Panc1 (cell line): ENCODE measurements around the gene PDE1A. TPM values are rescaled to one million over a fixed set of nuclear protein-coding genes. Genes with fewer than 3 reads are reported as not detected.

Source experiments
- ATAC-seq: fragments of 200-7000 bp; cut with Tn5 transposase; 2 replicates; pipeline ENCODE4 v1.9.1; 2020; ENCODE audit warnings: mild to moderate bottlenecking, moderate library complexity
- BruUV-seq: library from RNA; stranded (reverse); fragments of 400-500 nt; replicated peaks from 2 replicates; lab custom pipeline; 2021; lab: Mats Ljungman, UMichigan
- CTCF ChIA-PET: fragments of 300-600 bp; sonication (Branson Sonifier 250); formaldehyde crosslinking; loops from one replicate; lab custom pipeline; 2022; ENCODE audit warnings: antibody characterized with exemption; lab: Charles Lee
- POLR2A ChIA-PET: fragments of 300-600 bp; sonication (Branson Sonifier 250); formaldehyde crosslinking; loops from one replicate; lab custom pipeline; 2022; ENCODE audit warnings: antibody characterized with exemption; lab: Charles Lee
- DNase-seq: peaks from one replicate; pipeline ENCODE4 v3.0.0-alpha.2; 2010; ENCODE audit warnings: low read depth, low spot score
- H3K27ac ChIP-seq: 2 replicates; pipeline ENCODE4 v1.5.1; 2011; ENCODE audit warnings: mild to moderate bottlenecking, low read length, inconsistent platforms
- H3K27me3 ChIP-seq: fragments of 200-500 bp; sonication (Bioruptor generic); 2 replicates; pipeline ENCODE4 v1.6.0; 2014; ENCODE audit warnings: low read length, inconsistent platforms; ENCODE audit not compliant: control insufficient read depth, insufficient read depth
- H3K36me3 ChIP-seq: fragments of 200-500 bp; sonication (Bioruptor generic); 2 replicates; pipeline ENCODE4 v1.5.1; 2014; ENCODE audit warnings: inconsistent platforms, mild to moderate bottlenecking, low read length, moderate library complexity; ENCODE audit not compliant: control insufficient read depth, insufficient read depth
- H3K4me1 ChIP-seq: 2 replicates; pipeline ENCODE4 v1.5.1; 2011; ENCODE audit warnings: inconsistent platforms, mild to moderate bottlenecking, low read length, moderate library complexity; ENCODE audit not compliant: control insufficient read depth, insufficient read depth
- H3K4me3 ChIP-seq, 2 experiments: 2 replicates each; pipeline ENCODE4 v1.5.1; 2011 to 2012; ENCODE audit warnings: low read depth in 2 of 2, low read length in 2 of 2, mild to moderate bottlenecking in 2 of 2, inconsistent platforms in 1 of 2, moderate library complexity in 1 of 2
- H3K9me3 ChIP-seq: fragments of 200-500 bp; sonication (Bioruptor generic); 2 replicates; pipeline ENCODE4 v1.5.1; 2014; ENCODE audit warnings: low read depth, mild to moderate bottlenecking, inconsistent platforms, low read length, moderate library complexity; ENCODE audit not compliant: control insufficient read depth, insufficient read depth
- POLR2AphosphoS5 ChIP-seq: IDR thresholded peaks from 2 replicates; pipeline ENCODE4 v1.6.1; 2012; ENCODE audit warnings: mild to moderate bottlenecking, low read depth, low read length, moderate library complexity
- REST ChIP-seq, 2 experiments: IDR thresholded peaks; 2 replicates each; pipeline ENCODE4 v1.6.1; 2011 to 2012; ENCODE audit warnings: low read depth in 2 of 2, control low read depth in 1 of 2, low read length in 1 of 2, mild to moderate bottlenecking in 1 of 2, moderate library complexity in 1 of 2; ENCODE audit not compliant: insufficient read depth in 1 of 2
- SIN3A ChIP-seq: IDR thresholded peaks from 2 replicates; pipeline ENCODE4 v1.6.1; 2012; ENCODE audit warnings: low read depth, mild to moderate bottlenecking, low read length, moderate library complexity, borderline replicate concordance; ENCODE audit not compliant: insufficient read depth
- TCF7L2 ChIP-seq: IDR thresholded peaks from 2 replicates; pipeline ENCODE4 v1.6.1; 2011; ENCODE audit warnings: mild to moderate bottlenecking, low read depth, low read length, inconsistent platforms
- in situ Hi-C: cut with HindIII; loops from 2 replicates; pipeline ENCODE4 v1.10.0; 2016; ENCODE audit warnings: low sequenced_read_pairs, low pct_unique_long_range_greater_than_20kb
- intact Hi-C: fragments of 100-400 bp; cut with micrococcal nuclease; formaldehyde crosslinking; loops from one replicate; pipeline ENCODE4 v1.10.0; 2022; ENCODE audit not compliant: unreplicated experiment
- total RNA-seq: library from RNA; stranded (reverse); gene quantifications from one replicate; pipeline ENCODE4 v1.2.1, GENCODE V29; 2021; ENCODE audit not compliant: unreplicated experiment
- TF ChIP-seq, protein P1 (sequence below): fragments of 450-650 bp; IDR thresholded peaks from 2 replicates; pipeline ENCODE4 v1.5.1; 2017; ENCODE audit warnings: mild to moderate bottlenecking

Gene PDE1A
- total RNA-seq, 1 experiment from 2014 or later, result 0.08 TPM

DNA sequence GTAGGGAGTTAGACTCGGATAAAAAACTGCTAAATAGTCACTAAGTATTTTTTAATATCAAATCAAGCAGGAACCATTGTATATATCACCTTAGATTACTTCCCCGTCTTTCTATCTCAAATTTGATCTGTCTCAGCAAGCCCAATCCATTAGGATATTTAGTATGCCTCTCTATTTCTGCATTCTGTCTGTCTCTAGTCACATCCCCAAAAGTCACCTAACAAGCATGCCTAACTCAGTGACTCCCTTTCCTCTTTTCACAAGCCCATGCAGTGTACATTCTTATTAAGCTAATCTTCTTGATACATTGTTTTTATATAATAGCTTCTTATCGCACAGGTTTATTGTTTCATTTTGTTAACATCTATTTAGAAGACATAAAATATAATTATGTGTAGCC is 57.8 kb downstream of the PDE1A start:
- H3K9me3 ChIP-seq, result 0 out of 2 replicates have a peak, but pooled peaks cover 5% of the 10 kb centered on the region
- DNase-seq (no peak), ATAC-seq (no peak)
- ChIA-PET POLR2A (interaction anchor here (0.6 to 0.7 kb wide), 2 partner anchors 42 to 108 kb away, joined by 3 read pairs; no protein-coding TSS in a partner anchor), CTCF (interaction anchor here (0.7 kb wide), 1 partner anchor 278 kb away, joined by 5 read pairs; no protein-coding TSS in a partner anchor)
- no peak overlapping the region for H3K27ac ChIP-seq
- no peaks in the 10 kb centered on the region for H3K27me3 ChIP-seq
- no peaks in the 10 kb centered on the region for H3K36me3 ChIP-seq
- TF ChIP-seq POLR2AphosphoS5, result no peak
- TF ChIP-seq TCF7L2, result no peak
- no peak for TF ChIP-seq SIN3A
- TF ChIP-seq, protein P1, sequence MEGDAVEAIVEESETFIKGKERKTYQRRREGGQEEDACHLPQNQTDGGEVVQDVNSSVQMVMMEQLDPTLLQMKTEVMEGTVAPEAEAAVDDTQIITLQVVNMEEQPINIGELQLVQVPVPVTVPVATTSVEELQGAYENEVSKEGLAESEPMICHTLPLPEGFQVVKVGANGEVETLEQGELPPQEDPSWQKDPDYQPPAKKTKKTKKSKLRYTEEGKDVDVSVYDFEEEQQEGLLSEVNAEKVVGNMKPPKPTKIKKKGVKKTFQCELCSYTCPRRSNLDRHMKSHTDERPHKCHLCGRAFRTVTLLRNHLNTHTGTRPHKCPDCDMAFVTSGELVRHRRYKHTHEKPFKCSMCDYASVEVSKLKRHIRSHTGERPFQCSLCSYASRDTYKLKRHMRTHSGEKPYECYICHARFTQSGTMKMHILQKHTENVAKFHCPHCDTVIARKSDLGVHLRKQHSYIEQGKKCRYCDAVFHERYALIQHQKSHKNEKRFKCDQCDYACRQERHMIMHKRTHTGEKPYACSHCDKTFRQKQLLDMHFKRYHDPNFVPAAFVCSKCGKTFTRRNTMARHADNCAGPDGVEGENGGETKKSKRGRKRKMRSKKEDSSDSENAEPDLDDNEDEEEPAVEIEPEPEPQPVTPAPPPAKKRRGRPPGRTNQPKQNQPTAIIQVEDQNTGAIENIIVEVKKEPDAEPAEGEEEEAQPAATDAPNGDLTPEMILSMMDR, result no peak
- TF ChIP-seq REST (IDR thresholded peaks at IDR 0.05; ENCODE audit: insufficient read depth in 1 of 2, low read depth in 2 of 2, low read length in 1 of 2), result no peak
- peaks cover 4% of the 10 kb centered on the region; the same call in 1 of the 2 replicates for H3K4me1 ChIP-seq
- BruUV-seq, result no TSS peak
- intact Hi-C loops, result no loop called here
- in situ Hi-C loops, result no loop called here
- no peak overlapping the region for H3K4me3 ChIP-seq

DNA sequence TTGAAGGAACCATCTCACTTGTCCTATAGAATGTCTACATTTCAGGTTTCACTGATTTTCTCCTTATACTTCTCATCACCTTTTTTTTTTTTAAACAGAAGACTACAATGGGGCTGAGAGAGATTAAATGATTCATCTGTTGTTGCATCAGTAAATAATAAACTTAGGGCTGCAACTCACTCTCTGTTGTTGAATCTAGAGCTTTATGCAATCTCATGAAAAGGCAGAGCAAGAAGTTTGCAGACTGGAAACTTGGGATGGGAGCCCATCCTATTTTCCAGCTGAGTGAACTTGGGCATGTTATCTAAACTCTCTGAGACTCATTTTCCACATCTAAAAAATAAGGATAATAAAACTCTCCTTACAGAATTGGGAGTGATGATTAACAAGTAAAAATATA is 58.4 kb downstream of the PDE1A start:
- TF ChIP-seq SIN3A (no peak), TCF7L2 (no peak), REST (IDR thresholded peaks at IDR 0.05; ENCODE audit: insufficient read depth in 1 of 2, low read depth in 2 of 2, low read length in 1 of 2) (no peak), POLR2AphosphoS5 (no peak)
- TF ChIP-seq, protein P1, result no peak
- BruUV-seq, result no TSS peak
- intact Hi-C loops (no loop called here), in situ Hi-C loops (no loop called here)
- H3K27me3 ChIP-seq, result no peaks in the 10 kb centered on the region
- no peak for ATAC-seq
- H3K27ac ChIP-seq, result no peak overlapping the region
- no peaks in the 10 kb centered on the region for H3K9me3 ChIP-seq
- ChIA-PET POLR2A (interaction anchor here (0.6 to 0.7 kb wide), 2 partner anchors 41 to 108 kb away, joined by 3 read pairs; no protein-coding TSS in a partner anchor), CTCF (no interaction called here)
- no peak overlapping the region for H3K4me3 ChIP-seq
- H3K4me1 ChIP-seq, result peaks cover 4% of the 10 kb centered on the region; the same call in 1 of the 2 replicates
- no peak for DNase-seq
- H3K36me3 ChIP-seq, result no peaks in the 10 kb centered on the region
